GOT3 (cell line): ENCODE data around the gene C2orf76.

Source experiments
- DNase-seq: peaks from one replicate; lab custom pipeline; 2025; ENCODE audit warnings: mixed read lengths; lab: John Stamatoyannopoulos, UW

Gene C2orf76

DNA sequence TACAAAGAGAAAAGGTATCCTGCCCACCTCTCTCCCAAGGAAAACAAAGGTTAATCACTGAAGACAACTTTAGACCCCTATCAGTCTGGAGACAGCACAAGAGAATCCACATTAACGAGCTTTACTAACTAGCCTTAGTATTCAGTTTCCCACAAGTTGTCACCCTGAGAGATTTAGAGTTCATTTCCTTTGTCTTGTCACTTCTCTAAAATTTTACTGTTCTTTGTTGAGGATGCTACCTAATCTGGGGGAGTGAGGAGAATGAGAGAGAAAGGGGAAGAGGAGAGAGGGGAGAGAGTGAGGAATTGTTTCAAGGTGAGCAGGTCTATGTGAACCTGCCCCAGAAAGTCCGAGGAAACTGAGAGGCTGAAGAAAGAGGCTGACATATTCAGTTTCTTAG, 28.4 kb downstream of the C2orf76 start:
- DNase-seq, result no peak

DNA sequence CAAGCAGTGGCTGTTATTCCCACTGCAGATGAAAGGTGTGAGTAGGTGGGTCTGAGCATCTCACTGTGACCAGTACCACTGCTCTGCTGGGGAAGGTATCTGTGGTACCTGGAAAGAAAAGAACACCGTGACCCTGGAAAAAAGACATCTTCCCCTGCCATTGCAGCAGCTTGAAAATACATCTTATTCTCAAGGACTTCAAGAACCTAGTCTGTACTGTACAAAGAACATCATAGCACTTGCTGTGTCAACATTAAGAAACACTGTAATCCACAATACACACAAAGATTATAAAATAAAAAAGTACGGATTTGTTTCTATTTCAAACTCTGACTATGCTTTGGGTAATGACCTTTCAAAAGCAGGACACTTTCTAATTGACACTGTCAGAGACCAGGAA, 28.9 kb downstream of the C2orf76 start:
- no peak for DNase-seq

DNA sequence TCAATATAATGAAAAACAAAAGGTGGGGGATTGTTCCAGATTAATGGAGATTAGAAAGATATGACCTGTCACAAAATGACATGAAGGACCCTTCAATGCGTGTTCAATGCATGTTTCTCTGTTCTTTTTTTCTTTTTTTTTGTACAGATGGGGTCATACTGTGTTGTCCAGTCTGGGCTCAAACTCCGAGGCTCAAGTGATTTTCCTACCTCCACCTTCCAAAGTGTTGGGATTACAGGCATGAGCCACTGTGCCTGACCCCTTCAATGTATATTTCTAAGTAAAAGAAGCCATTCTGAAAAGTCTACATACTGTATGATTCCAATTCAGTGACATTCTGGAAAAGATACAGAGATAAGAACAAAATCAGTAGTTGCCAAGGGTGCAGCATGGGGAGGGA, 32.8 kb downstream of the C2orf76 start:
- no peak for DNase-seq

DNA sequence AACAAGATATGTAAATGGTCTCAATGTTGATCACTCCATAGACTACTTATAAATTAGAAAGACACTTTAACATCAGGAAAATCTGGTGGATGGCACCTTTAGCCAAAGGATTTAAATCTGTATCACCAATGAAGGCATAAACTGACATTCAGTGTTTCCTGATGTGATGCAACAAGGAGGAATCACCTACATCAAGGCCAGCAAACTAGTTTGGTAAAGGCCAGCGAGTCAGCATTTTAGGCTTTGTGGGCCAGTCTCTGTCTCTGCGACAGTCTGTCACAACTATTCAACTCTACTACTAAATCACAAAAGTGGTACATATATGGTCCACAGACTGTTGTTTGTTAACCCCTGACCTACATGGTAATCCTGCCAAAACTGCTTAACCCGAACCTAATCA, 33.3 kb downstream of the C2orf76 start:
- no peak for DNase-seq

DNA sequence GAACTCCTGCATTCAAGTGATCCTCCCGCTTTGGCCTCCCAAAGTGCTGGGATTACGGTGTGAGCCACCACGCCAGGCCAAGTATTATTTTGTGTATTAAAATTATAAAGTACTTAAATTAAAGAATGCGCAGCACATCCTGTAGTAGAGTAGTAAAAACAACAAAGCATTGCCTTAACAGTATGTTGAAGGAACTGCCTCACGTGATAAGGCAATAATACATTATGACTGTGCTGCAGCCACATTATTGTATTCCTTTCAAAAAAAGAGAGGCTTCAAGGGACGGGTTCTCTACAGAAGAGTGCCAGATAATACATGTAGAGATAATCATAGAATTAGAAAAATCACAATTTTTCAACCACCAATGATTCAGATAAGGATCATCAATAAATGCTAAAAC, 33.7 kb downstream of the C2orf76 start:
- no peak for DNase-seq

DNA sequence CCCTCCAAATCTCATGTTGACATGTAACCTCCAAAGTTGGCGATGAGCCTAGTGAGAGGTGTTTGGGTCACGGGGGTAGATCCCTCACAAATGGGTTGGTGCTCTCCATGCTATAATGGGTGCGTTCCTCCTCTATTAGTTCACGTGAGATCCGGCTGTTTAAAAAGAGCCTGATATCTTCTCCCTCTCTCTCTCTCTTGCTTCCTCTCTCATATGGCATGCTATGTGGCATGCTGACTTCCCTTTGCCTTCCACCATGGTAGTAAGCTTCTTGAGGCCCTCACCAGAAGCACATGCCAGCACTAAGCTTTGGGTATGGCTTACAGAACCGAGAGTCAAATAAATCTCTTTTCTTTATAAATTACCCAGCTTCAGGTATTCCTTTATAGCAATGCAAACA, 39.2 kb downstream of the C2orf76 start:
- no peak for DNase-seq

DNA sequence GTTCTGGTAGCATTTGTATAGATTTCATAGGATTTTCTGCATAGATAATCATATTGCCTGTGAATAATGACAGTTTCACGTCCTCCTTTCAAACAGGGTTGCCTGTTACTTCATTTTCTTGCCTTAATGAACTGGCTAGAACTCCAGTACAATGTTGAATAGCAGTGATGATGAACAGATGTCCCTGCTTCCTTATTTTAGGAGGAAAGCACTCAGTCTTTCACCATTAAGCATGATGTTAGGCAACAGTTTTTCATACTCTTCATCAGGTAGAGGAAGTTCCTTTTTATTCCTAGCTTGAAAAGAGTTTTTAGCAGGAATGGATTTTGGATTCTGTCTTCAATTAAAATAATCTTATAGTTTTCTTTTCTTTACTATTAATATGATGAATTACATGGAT, 39.7 kb downstream of the C2orf76 start:
- no peak for DNase-seq

DNA sequence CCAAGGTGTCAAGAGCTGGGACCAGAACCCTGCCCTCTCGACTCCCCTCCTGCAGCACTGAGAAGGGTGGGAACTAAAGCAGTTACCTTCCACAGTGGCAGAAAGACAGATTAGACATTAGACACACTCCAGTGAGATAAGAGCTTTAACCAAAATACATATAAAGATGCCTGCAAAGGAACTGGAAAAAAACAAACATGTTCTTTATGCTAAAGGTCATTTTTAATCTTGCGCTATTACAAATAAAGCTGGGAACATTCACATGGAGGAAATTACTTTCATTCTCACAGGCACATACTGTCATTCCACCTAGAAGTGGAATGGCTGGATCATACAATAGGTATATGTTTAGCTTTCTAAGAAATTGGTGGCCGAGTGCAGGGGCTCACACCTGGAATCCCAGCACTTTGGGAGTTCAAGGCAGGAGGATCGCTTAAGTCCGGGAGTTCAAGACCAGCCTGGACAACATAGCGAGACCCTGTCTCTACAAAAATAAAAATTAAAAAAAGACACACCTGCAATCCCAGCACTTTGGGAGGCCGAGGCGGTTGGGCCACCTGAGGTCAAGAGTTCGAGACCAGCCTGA, 41.9 kb downstream of the C2orf76 start:
- DNase-seq, result no peak

DNA sequence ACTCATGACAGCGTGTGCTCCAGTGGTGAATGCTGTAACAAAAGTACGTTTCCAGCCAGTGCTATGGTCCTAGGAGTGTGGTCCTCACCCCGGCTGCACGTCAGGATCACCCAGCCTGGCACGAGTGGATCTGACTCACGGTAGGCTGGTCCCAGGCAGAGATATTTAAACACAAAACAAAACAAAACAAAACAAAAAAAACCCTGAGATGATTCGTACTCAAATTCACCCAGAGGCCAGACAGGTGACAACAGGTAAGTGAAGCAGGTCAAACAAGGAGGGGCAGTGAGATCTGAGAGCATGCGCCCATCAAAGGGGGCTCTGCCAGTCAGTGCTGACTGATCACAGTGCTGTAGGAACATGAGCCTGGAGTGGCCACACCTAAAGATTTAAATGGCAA, 43.2 kb downstream of the C2orf76 start:
- no peak for DNase-seq

DNA sequence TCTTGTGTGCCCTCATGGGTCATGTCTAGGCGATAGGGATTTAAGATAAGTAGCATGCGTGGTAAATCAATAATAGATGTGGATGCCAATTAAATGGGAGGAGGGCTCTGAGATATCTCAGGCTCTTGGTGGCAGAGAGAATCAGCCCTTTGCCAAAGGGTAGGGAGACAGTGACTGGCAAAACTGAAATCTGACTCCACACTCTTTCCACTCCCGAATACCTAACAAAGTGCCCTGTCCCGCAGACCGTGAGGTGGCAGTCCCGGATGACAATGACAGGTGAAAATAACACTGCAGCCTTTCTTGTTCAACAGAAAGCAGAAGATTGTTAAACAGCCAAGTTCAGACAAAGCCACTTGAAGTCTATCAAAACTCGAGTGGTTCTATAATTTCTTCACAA, 47.0 kb downstream of the C2orf76 start:
- no peak for DNase-seq

DNA sequence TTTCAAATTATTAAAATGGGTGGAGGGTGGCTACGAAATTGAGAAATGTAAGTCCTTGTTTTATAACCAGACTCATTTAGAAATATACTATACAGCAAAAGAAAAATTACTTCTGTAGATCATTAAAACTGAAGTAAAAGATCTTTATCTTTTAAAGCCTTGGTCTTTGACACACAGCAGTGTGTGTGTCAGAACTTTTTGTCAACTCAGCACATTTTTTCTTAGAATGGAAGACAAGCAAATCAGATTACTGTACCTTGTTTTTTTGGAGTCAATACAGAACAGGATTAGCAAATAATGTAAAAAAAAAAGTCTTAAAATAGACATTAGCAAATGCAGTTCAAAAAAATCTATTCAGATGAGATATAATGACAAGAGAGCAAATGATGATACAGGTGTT, 49.1 kb downstream of the C2orf76 start:
- DNase-seq, result no peak

DNA sequence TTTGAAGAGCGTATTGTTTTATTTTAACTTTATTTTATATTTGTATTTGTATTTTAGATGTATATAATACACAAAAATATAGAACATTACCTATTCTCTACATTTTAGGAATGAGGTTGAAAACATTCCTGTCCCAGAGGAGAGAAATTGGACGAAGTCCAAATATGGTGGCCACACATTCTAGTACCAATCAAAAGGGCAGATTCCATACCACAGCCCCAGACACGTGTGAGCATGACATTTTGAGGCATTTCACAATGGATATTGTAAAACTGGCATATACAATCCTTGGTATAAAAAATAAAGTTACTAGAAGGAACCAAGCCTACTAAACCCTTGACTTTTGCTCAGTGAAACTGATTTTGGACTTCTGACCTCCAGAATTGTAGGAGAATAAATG, 50.6 kb downstream of the C2orf76 start:
- no peak for DNase-seq

DNA sequence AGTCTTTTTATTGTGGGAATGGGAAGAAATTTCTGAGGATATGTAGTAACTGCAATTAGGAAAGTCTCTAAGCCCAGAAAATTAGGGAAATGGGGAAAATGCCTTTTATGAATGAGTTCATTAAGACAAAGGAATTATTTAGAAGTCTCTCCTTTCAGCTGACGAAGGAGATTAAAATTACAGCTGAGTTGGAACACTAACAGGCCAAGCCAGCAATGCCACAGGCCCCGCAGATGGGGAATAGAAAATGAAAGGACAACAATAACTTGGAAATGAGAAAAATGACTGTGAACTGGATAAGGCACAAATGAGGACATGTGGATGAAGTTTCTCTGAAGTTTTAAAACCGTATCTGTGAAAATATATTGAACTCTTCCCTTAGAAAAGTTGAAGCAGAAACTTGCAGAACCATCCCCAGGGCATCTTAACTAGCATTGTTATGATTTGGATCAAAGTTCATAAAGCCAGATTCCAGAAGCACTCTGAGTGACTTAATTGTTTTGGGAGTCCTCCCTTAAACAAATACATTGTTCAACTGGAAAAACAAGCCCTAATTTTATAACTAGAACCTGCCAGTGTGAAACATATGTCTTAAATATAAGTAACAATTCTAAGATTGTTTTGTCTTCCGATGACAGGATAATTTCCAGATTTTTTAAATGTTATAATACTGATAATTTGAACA, 51.3 kb downstream of the C2orf76 start:
- DNase-seq, result no peak

DNA sequence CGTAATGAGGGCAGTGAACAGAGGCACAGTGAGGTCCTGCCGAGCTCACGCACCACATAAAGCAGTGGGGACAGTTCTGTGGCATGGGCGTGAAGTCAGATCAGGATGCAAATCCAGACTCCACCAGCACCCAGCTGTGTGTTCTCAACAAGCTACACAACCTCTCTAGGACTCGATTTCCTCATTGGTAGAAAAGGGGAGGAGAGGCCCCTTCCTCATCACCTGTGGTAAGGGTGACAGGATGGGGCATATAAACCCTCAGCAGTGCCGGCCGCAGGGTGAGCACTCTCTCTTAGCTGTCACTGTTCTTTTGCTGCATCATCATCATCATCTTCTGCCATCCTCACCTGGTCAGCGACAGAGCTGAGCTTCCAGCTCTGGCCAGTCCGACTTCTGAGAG, 54.8 kb downstream of the C2orf76 start:
- DNase-seq, result no peak

DNA sequence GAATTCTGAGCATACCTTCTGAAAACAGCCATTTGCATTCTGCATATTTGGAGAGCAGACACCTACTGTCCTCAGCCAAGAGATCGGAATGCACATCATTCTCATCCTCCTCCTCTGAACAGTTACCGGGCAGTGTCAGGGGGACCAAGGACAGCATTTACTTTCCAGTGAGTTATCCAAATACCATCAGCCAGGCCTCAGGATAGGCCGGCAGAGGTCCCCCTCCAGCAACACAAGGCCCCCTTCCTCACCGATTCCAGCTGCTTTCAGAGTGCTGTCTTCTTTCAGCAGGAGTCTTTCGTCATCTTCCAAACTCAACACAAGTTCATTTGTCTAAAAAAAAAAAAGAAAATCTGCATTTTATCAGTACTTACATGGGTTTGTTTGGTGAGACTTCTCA, 55.3 kb downstream of the C2orf76 start:
- DNase-seq, result no peak

DNA sequence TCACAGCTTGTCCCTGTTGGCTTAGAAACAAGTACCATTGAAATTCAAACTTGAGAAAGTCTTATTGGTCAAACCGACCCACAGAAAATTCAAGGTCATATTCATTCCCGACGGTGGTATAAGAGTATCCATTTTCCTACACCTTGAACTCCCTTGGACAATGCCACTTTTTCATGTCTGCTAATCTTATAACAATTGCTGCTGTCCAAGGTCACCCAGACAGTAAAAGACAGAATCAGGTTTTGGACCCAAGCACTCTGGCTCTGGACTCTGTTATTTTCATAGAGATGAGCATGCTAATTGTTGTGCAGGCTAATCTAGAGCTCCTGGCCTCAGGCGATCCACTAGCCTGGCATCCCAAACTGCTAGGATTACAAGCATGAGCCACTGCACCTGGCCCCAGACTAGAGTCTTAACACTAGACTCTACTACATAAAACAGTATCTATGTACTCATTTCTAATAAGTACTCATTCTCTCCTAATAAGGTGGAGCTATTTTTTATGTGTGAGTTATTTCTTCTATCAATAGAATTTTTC, 57.8 kb downstream of the C2orf76 start:
- no peak for DNase-seq

DNA sequence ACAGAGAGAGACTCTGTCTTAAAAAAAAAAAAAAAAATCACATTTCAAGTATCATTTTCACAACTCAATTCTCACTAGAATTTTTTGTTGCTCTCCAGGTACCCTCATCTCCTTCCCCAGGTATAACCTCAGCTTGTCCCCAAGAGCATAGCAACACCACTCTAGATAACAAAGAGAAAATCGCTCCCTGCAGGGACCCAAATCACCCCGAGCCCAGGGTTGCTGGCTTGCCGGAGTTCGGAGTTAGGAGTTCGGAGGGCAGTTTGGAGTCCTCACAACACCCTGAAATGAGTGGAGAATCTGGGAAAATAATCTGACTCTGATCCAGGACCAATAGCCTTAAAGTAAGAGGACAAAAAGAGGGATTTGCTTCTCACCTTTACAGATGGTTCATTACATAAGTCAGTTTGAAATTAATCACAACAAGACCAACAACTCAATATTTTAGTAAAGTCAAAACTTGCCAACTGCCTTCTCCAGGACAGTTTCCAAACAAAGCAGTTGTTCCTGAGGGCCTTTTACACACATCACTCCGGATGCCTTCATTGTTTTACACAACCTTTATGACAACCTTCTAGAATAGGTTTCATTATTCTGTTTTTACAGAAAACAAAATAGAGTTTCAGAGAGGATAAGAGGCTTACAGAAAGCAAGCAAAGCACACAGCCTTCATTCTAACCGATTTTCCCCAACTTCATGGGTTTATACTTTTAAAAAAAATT, 59.1 kb downstream of the C2orf76 start:
- no peak for DNase-seq

DNA sequence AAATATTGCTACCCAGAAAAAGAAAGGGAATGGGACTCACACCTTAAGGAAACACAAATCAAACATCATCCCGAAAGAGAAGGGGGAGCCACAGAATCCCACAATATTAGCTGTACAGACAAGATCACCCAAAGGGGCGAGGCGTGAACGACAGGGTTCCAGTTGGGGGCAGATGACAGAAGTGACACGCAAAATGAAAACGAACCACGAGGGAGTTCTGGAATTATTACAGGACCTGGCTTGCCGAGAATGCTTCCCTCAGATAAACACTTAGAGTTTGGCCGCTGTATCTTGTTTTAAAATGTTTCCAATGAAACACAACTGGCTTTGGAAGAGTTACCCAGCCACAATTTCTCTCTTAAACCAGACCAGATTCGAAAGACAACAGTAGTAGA, 60.4 kb downstream of the C2orf76 start:
- DNase-seq, result no peak

DNA sequence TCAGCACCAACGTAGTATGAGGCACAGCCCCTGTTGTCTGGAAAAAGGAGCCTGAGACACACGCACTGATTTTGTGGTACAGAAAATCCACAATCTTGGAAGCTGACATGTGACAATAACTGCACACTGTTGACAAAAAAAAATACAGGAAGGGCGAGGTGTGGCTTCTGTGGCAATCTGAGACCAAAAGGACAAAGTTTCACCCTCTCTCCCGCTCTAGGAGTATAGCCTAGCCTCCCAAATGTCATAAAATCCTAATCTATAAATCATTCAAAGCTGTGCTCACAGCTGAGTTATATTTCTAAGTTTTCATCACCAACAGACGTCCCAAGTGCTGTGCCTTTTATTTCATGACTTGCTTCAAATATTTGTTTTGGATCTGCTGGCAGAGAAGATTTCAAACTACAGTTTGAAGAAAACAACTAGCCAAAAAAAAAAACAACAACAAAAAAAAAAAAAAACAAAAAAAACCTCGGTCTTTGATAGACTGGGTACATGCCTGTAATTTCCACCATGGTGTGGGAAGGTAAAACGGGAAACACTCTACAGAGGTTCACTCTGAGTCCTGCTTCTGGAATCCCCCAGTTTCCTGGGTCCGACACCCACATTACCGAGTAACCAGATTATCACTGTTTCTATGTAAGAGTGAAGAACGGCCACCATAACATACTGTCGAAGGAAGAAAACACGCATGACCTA, 61.0 kb downstream of the C2orf76 start:
- no peak for DNase-seq

DNA sequence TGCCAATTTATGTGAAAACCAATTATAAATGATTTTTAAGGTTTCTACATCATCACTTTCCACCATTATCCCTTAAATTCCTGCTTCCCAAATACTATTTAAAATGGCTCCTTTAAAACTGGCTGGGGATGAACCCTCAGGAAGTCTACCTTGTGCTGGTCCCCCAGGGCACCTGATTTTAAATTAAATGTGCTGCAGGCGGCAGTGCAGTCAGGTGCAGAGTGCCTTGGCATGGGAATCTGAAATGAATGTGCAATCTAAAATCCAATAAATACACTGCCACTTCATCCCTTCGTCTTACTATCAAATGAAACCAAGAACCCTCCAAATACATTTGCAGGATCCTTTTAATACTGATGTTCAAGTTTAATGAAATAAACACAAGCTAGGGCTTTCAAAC, 61.8 kb downstream of the C2orf76 start:
- DNase-seq, result no peak

DNA sequence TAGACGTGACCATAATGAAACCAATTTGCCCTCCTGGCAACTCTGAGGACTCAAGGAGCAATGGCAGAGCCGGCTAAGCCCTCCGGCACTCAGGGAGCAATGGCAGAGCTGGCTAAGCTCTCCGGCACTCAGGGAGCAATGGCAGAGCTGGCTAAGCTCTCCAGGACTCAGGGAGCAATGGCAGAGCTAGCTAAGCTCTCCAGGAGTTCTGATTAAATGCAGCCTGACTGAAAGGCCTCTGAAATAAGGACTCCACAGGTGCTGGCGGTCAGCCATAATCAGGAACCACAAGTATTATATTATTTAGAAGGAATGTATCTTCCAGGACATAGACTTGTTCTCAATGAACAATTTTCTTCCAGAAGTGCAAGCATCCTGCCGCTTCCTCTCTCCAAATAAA, 65.2 kb downstream of the C2orf76 start:
- DNase-seq, result no peak

DNA sequence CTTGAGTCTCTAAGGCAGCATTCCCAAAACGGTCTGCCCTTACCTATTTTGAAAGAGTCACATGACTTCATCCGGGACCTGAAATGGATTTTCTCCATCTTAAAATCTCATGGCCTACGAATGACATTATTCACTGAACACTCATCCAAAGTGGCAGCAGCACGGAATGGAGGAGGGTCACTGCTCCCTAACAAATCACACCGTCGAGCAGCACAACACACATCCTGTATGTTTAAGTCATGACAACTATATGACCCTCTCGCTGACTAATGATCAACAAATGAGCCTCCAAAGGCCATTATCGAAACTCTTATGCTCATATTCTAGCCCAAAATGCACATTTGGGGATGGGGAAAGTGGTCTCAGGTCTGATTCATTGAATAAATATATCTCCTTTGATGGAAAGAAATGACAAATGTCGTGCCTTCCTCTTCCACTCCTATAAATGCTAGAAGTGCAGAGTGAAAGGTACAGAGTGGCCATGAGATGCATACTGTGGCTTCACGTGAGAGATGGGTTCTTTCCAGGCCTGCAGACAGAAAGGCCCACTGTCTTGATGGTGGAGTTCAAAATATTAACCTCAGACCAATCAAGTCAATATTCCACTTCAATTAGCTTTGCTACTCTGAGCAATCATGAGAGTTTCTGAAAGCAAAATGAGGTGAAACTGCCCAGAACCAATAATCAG, 70.8 kb downstream of the C2orf76 start:
- DNase-seq, result no peak
